Measurements from ENCODE around the gene SORCS1.

SORCS1 gene

DNA sequence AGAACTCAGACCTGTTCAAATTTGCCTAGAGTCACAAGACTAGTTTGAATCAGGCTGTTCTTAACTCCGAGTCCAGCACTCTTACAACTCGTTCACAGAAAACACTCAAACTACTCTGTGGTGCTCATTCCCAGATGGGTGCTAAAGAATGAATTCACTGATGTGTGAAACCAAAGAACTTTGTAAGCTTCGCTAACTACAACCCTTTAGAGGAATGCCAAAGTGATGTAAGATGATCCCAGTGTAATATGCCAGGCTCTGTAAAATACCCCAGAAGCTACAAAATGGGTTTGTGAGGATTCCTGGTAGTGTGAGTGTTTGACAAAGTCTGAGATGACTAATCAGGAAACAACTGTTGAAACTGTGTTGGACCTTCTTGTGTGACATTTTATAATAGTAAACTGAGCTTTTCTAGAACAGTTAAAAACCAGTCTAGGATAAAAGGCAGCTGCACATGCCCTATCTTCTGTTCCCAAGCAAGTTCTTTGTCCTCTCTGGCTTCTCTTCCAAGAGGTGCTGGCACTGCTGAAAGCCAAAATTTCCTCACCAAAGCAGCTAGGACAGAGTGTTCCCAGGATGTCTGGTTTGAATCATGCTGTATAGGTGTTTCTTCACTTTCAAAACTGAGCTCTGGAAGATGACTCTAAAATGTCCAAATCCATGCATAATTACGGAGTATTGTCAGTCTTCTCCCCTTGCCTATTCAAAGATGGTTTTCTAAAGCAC lies 527.6 kb downstream of the SORCS1 start:
- Mint-ChIP-seq H3K4me3 (no peak overlapping the region), H3K36me3 (ENCODE audit: low read depth) (no peaks in the 10 kb centered on the region), H3K4me1 (ENCODE audit: low read depth) (no peaks in the 10 kb centered on the region), H3K27ac (no peak overlapping the region), H3K27me3 (no peaks in the 10 kb centered on the region), H3K9me3 (no peaks in the 10 kb centered on the region)

DNA sequence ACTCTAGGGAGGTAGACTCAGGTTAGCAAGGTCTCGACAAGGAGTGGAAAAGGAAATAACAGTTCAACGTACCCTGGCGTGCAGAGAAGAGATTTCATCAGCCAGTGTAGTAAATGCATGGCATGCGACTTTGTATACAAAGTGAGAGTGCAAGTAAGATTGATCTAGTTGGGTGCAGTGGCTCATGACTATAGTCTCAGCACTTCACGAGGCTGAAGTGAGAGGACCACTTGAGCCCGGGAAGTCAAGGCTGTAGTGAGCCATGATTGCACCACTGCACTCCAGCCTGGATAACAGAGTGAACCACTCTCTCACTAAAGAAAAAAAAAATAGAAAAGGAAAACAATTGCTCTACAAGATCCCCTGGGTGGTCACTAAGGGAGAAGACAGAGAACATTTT lies 528.6 kb downstream of the SORCS1 start:
- no peak overlapping the region for H3K27ac Mint-ChIP-seq
- no peak overlapping the region for H3K4me3 Mint-ChIP-seq
- H3K27me3 Mint-ChIP-seq: no peaks in the 10 kb centered on the region
- no peaks in the 10 kb centered on the region for H3K9me3 Mint-ChIP-seq
- H3K36me3 Mint-ChIP-seq (ENCODE audit: low read depth): no peaks in the 10 kb centered on the region
- H3K4me1 Mint-ChIP-seq (ENCODE audit: low read depth): no peaks in the 10 kb centered on the region

DNA sequence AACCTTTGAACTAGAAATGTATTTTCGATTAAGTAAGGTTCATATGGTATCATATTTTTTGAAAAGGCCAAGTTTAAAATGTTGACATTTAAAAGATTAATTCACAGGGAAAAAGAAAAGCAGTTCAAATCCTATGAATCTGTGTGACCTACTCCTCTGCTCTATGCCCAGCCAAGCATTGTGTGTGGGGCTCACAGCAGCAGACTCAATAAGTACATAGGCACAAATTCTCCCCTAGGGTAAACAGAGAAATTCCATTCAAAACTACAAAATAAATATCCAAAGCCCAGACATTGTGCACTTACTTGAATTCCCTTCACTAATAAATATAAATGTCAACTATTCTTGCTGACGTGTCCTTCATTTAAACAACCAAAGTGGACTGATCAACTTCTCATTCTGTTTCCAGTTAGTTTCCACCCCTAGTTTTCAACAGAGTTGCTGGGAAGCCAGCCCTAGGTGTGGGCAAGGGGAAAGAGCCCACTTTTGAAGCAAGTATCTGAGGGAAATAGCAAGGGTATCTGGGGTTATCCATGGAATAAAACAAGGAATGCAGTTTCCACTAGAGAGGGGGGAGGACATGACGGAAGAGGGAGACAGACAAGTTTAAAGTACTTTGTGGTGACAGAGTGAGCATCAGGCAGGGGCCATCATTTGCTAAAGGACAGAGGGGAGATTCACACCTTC lies 533.3 kb downstream of the SORCS1 start:
- Mint-ChIP-seq H3K4me1 (ENCODE audit: low read depth) (no peaks in the 10 kb centered on the region), H3K27ac (no peak overlapping the region), H3K9me3 (no peaks in the 10 kb centered on the region), H3K36me3 (ENCODE audit: low read depth) (no peaks in the 10 kb centered on the region), H3K4me3 (no peak overlapping the region), H3K27me3 (no peaks in the 10 kb centered on the region)

DNA sequence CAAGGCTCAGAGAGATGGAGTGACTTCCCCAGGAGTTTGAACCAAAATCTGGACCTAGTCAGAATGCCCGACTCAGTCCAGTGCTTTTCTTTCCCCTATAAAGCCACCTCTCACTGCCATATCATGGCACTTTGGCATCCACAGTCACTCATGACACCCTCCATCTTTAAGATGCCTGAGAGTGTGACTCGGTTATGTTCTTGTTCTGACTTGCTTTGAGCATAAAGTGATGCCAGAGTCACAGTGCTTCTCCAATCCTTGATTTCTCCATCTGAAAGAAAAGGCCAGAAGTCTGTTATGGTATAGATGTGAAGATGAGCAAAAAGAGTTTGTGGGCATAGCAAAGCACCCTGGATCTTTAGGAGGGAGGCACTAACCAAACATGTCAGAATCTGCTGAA lies 538.1 kb downstream of the SORCS1 start:
- Mint-ChIP-seq H3K9me3 (no peaks in the 10 kb centered on the region), H3K27me3 (no peaks in the 10 kb centered on the region), H3K4me3 (no peak overlapping the region), H3K4me1 (ENCODE audit: low read depth) (no peaks in the 10 kb centered on the region), H3K27ac (no peak overlapping the region), H3K36me3 (ENCODE audit: low read depth) (no peaks in the 10 kb centered on the region)

DNA sequence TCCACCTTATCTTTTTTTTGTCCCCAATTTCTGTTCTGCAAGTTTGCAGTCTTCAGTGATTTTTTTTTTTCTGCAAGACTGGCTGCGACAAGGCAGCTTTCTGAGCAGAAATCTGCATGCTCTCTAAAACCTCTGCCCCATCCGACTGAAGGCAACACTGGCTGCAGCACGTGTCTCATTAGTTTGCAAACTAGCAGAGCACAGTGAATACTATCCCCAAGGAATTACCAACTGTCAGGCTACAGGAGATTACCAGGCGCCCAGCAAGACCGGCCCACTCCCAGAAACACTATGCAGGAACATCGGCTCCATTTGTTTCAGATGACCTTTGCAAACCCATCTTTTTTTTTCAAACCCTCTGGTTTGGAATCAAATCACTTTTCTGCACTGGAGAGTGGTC lies 538.8 kb downstream of the SORCS1 start:
- Mint-ChIP-seq H3K9me3 (no peaks in the 10 kb centered on the region), H3K36me3 (ENCODE audit: low read depth) (no peaks in the 10 kb centered on the region), H3K4me3 (no peak overlapping the region), H3K4me1 (ENCODE audit: low read depth) (no peaks in the 10 kb centered on the region), H3K27me3 (no peaks in the 10 kb centered on the region), H3K27ac (no peak overlapping the region)

DNA sequence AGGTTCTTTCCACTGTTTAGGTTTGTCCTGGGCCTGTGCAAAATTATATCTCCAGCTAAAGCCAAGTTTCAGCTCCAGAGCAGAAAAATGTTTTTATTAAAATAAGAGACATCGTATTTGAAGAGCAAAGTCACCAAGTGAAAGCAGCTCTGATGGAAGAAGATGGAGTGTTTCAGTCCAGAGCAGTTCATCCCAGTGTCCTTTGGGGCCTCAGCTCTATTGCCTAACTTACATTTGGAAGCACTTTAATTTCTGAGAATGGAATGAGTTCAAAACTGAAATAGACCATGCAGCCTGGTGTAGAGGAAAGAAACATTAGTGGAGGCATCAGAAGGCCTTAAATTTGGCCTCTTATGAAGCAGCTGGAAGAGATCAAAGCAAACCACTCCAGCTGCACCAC lies 545.2 kb downstream of the SORCS1 start:
- Mint-ChIP-seq H3K4me1 (ENCODE audit: low read depth) (no peaks in the 10 kb centered on the region), H3K9me3 (no peaks in the 10 kb centered on the region), H3K4me3 (no peak overlapping the region), H3K36me3 (ENCODE audit: low read depth) (no peaks in the 10 kb centered on the region), H3K27me3 (no peaks in the 10 kb centered on the region), H3K27ac (no peak overlapping the region)

DNA sequence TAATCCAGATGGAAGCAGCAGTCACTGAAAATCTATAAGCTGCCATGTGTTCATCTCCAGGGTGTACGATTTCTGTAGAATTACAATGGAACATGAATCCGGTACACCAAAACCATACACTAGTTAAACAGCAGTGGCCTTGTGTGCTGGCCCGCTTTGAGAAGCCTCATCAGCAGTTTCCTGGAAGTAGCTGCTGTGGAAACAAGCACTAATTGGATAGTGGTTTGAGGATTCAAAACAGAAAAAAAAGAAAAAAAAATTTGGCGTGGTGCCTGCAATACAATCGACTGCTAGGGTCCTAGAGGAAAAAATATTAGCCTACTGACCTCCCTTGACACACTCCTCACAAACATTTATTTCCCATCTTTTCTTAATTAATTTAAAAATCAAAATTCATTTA lies 545.9 kb downstream of the SORCS1 start:
- Mint-ChIP-seq H3K27me3 (no peaks in the 10 kb centered on the region), H3K9me3 (no peaks in the 10 kb centered on the region), H3K4me1 (ENCODE audit: low read depth) (no peaks in the 10 kb centered on the region), H3K36me3 (ENCODE audit: low read depth) (no peaks in the 10 kb centered on the region), H3K27ac (no peak overlapping the region), H3K4me3 (no peak overlapping the region)

DNA sequence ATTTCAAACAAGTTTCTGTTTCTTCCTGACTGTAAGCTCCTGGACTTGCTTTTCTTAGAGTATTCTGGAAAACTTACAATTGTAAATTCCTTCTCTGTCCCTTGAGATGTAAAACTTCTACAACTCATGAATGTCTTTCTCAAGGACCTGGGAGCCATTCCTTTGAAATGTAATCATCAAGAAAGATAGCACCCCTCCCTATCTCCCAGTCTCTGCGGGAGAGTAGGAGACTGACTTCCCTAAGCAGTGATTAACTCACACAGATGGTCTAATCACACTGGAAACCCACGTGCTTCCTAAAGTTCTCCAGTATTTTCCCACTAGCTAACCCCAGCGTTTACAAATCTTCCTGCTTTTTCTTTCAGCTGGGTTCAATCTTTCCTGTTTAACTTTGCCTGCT lies 549.4 kb downstream of the SORCS1 start:
- Mint-ChIP-seq H3K27me3 (no peaks in the 10 kb centered on the region), H3K36me3 (ENCODE audit: low read depth) (no peaks in the 10 kb centered on the region), H3K4me3 (no peak overlapping the region), H3K4me1 (ENCODE audit: low read depth) (no peaks in the 10 kb centered on the region), H3K27ac (no peak overlapping the region), H3K9me3 (no peaks in the 10 kb centered on the region)

DNA sequence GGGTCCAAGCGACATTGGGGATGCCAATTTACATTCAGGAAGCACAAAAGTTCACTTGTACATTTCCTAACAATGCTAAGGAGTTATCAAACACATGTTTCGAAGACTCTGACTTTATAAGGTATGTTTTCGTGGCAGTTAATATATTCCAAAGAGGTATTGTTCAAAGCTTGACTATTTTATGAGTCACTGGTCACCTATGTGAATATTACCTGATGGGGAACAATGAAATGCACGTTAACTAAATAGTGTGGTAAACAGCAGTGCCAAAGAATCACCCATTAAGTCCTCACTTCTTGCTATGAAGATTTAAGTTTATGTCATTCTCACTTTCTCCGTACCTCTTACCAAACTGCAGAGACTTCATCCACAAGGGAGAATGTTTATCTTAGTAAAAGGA lies 550.2 kb downstream of the SORCS1 start:
- Mint-ChIP-seq H3K27ac (no peak overlapping the region), H3K4me1 (ENCODE audit: low read depth) (no peaks in the 10 kb centered on the region), H3K27me3 (no peaks in the 10 kb centered on the region), H3K36me3 (ENCODE audit: low read depth) (no peaks in the 10 kb centered on the region), H3K4me3 (no peak overlapping the region), H3K9me3 (no peaks in the 10 kb centered on the region)

DNA sequence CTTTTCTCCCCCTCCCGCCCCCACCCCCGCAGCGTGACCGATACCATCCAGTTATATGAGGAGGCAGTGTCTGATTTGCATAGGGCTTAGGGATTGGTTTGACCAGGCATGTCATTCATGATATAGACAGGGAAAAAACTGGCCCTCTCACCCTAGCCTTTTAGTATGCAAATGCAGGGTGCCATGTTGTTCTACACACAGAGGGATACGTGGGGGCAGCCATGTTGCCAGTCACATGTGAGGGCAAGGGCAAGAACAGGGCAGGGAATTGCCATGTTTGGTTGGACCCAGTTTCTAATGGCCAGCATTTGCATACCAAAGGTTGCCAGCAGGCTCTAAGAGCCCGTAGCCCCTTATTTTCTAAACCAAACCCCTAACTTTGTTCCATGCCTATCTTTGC lies 552.1 kb downstream of the SORCS1 start:
- Mint-ChIP-seq H3K27ac (no peak overlapping the region), H3K4me3 (no peak overlapping the region), H3K4me1 (ENCODE audit: low read depth) (no peaks in the 10 kb centered on the region), H3K9me3 (no peaks in the 10 kb centered on the region), H3K27me3 (no peaks in the 10 kb centered on the region), H3K36me3 (ENCODE audit: low read depth) (no peaks in the 10 kb centered on the region)

DNA sequence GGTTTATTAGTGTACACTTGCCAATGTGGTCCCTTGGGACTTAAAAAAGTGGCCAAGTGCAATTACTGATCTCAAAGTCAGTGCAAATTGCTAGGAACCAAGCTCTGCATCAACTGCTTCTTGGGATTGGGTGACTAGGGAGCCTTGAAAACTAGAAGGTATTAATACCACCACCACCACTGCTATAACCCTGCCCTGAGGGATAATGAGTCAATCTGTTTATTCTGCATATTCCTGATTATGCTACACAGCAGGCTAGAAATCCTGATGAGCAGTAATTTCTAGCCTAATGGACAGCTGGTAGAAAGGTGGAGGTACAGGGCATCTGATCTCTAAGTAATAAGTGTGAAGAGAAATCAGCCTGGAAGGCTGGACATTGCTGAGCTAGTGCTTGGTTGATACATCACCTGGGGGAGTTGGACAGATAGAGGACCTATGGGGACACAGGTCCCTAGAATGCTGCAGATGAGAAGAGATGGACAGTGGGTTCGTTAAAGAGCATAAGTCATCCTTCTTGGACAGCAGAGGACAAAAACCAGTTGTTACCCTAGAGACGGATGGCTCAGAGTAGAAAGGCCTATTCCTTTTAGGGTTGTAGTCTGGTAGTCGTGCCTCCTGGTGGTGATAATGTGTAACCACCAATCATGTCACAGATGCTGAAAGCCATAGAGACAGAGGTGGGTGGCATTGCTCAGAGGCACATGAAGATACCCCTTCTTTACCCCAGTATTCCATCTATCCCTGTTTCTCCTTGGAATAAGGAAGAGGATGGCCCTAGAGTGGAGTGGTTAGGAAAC lies 554.8 kb downstream of the SORCS1 start:
- Mint-ChIP-seq H3K4me1 (ENCODE audit: low read depth) (no peaks in the 10 kb centered on the region), H3K27me3 (no peaks in the 10 kb centered on the region), H3K36me3 (ENCODE audit: low read depth) (no peaks in the 10 kb centered on the region), H3K4me3 (no peak overlapping the region), H3K9me3 (no peaks in the 10 kb centered on the region), H3K27ac (no peak overlapping the region)

DNA sequence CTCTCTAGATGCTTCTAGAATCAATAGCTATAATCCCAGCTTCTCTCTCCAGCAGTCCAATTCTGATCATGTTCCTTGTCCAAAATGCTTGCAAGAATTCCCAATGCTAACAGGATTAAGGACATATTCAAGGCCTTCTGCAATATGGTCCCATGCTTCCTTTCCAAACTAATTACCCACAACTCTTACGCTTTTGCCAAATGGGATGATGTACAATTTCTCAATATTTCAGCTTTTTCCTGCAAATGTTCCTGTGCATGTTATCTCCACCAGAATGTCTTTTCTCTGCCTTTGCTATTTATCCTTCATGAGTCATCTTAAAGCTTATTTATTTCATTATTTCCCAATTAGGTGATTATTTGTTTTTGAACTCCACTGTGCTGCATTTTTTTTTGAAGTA lies 556.4 kb downstream of the SORCS1 start:
- Mint-ChIP-seq H3K27ac (no peak overlapping the region), H3K4me3 (no peak overlapping the region), H3K36me3 (ENCODE audit: low read depth) (no peaks in the 10 kb centered on the region), H3K4me1 (ENCODE audit: low read depth) (no peaks in the 10 kb centered on the region), H3K27me3 (no peaks in the 10 kb centered on the region), H3K9me3 (no peaks in the 10 kb centered on the region)

DNA sequence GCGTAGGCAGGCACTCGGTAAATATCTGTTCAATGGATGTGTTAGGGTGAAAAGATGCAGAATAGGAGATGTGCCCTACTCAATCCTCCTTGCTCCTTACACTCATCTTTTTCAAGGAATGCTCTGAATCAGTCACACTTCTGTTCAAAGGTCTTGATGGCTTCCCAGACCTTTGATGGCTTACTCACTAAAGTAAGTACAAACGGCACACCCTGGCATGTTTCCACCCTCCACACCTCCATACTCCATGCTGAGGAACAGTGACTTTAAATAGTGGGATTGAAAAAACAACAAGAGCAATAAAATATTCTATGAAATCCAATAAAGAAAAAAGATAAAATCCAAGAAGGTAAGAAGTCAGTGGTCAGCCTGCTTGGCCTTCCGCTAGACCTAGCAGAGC lies 569.2 kb downstream of the SORCS1 start:
- H3K36me3 Mint-ChIP-seq (ENCODE audit: low read depth): no peaks in the 10 kb centered on the region
- no peak overlapping the region for H3K4me3 Mint-ChIP-seq
- H3K4me1 Mint-ChIP-seq (ENCODE audit: low read depth): no peaks in the 10 kb centered on the region
- H3K27me3 Mint-ChIP-seq: no peaks in the 10 kb centered on the region
- H3K9me3 Mint-ChIP-seq: peaks cover 3% of the 10 kb centered on the region
- no peak overlapping the region for H3K27ac Mint-ChIP-seq

DNA sequence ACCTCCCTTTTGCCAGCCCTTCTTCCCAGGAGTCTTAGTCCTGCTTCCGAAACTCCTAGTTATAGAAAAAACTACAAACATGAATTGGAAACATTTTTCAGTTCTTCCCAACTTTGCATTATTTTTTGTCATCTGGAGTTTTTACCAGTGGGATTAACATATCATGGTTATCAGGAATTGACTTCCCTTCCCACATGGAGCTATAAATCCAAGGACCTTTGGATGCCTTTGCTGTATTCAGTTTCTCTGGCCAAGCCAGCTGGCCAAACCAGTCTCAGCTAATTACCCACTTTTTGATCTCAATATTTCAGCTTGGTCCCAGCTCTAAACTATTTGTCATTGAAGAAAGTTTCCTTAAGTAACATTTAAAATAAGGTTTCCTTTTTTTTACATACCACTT lies 570.6 kb downstream of the SORCS1 start:
- Mint-ChIP-seq H3K27me3 (no peaks in the 10 kb centered on the region), H3K27ac (no peak overlapping the region), H3K4me1 (ENCODE audit: low read depth) (no peaks in the 10 kb centered on the region), H3K9me3 (peaks cover 3% of the 10 kb centered on the region), H3K36me3 (ENCODE audit: low read depth) (no peaks in the 10 kb centered on the region), H3K4me3 (no peak overlapping the region)

DNA sequence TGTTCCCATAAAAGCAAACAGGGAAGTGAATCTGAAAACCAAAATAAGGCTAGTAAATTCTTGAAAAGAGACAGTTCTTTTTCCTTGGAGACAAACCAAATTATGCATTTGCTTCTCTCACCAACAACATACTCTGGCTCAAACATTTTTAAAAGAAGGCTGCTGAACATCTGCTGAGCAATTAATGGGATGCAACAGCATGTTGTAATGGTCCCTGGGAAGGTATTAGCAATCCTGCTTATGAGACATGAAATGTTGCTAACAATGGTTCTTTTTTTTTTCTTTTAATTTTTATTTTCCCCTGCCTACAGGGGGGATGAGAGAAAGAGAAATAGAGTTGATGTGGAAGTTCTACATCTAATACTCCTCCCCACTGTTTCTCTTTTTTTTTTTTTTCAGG lies 572.1 kb downstream of the SORCS1 start:
- Mint-ChIP-seq H3K4me3 (no peak overlapping the region), H3K4me1 (ENCODE audit: low read depth) (no peaks in the 10 kb centered on the region), H3K36me3 (ENCODE audit: low read depth) (no peaks in the 10 kb centered on the region), H3K9me3 (peaks cover 3% of the 10 kb centered on the region), H3K27ac (no peak overlapping the region), H3K27me3 (no peaks in the 10 kb centered on the region)
